B cell (primary cell): ENCODE measurements around the gene GJA9. TPM values are rescaled to one million over a fixed set of nuclear protein-coding genes. Genes with fewer than 3 reads are reported as not detected.

ENCODE experiments used
- ATAC-seq: fragments of 200-7000 bp; cut with Tn5 transposase; one replicate; pipeline ENCODE4 v1.10.0; 2021; ENCODE audit warnings: low read depth, mild to moderate bottlenecking, moderate number of reproducible peaks, moderate library complexity
- CTCF ChIA-PET: fragments of 350-600 bp; sonication (Branson Sonifier 250); formaldehyde crosslinking; loops from one replicate; lab custom pipeline; 2021; ENCODE audit warnings: antibody characterized with exemption, inconsistent platforms; lab: Charles Lee
- POLR2A ChIA-PET: fragments of 350-600 bp; sonication (Branson Sonifier 250); formaldehyde crosslinking; loops from one replicate; lab custom pipeline; 2021; ENCODE audit warnings: antibody characterized with exemption; lab: Charles Lee
- DNase-seq: peaks from one replicate; pipeline ENCODE4 v3.0.0; 2013
- H2AFZ ChIP-seq: 2 replicates; pipeline ENCODE4 v1.6.1; 2012; ENCODE audit warnings: mild to moderate bottlenecking, low read depth, low read length; ENCODE audit not compliant: insufficient read depth, poor library complexity, severe bottlenecking
- H3K27ac ChIP-seq, 2 donors: 1 replicate in 1 of 2; 2 replicates in 1 of 2; pipeline ENCODE4 v1.5.1; 2012 to 2013; ENCODE audit warnings: low read length in 2 of 2, mild to moderate bottlenecking in 2 of 2, moderate library complexity in 1 of 2
- H3K27me3 ChIP-seq, 4 experiments: fragments of 200-600 bp in 1 of 4; sonication (generic) in 1 of 4; replicated peaks in 1 of 4; 1 replicate in 2 of 4; 2 replicates in 2 of 4; pipeline versions ENCODE4 v1.6.1 to v1.7.0; 2013 to 2016; ENCODE audit warnings: low read length in 3 of 4, mild to moderate bottlenecking in 2 of 4, mixed read lengths in 1 of 4, moderate library complexity in 1 of 4; ENCODE audit not compliant: insufficient read depth in 4 of 4, control insufficient read depth in 3 of 4; ENCODE audit errors: control extremely low read depth in 1 of 4
- H3K36me3 ChIP-seq, 2 experiments: replicated peaks in 1 of 2; 1 replicate in 1 of 2; 2 replicates in 1 of 2; pipeline versions ENCODE4 v1.6.1 to v1.7.1; 2013; ENCODE audit warnings: low read length in 1 of 2; ENCODE audit not compliant: insufficient read depth in 2 of 2, control insufficient read depth in 1 of 2; ENCODE audit errors: control extremely low read depth in 1 of 2, extremely low read depth in 1 of 2
- H3K4me1 ChIP-seq, 2 donors: fragments of 200-600 bp in 1 of 2; sonication (generic) in 1 of 2; 1 replicate in 1 of 2; 2 replicates in 1 of 2; pipeline versions ENCODE4 v1.5.1 to v1.6.1; 2013 to 2017; ENCODE audit warnings: low read length in 2 of 2; ENCODE audit not compliant: control insufficient read depth in 2 of 2, insufficient read depth in 2 of 2
- H3K4me2 ChIP-seq: replicated peaks from 2 replicates; pipeline ENCODE3; 2012; ENCODE audit warnings: mild to moderate bottlenecking, low read depth, low read length; ENCODE audit not compliant: poor library complexity, severe bottlenecking
- H3K4me3 ChIP-seq, 5 experiments: fragments of 200-600 bp in 1 of 5; sonication (generic) in 1 of 5; 1 replicate in 3 of 5; 2 replicates in 2 of 5; pipeline versions ENCODE4 v1.5.1 to v1.7.0; 2011 to 2016; ENCODE audit warnings: low read length in 4 of 5, mild to moderate bottlenecking in 4 of 5, low read depth in 2 of 5, control low read depth in 1 of 5, moderate library complexity in 1 of 5; ENCODE audit not compliant: insufficient read depth in 1 of 5; ENCODE audit errors: control extremely low read depth in 1 of 5, extremely low read depth in 1 of 5
- H3K79me2 ChIP-seq: fragments of 200-600 bp; sonication (generic); one replicate; pipeline ENCODE4 v1.6.0; 2016; ENCODE audit warnings: low read length; ENCODE audit not compliant: control insufficient read depth, insufficient read depth
- H3K9ac ChIP-seq: fragments of 200-600 bp; sonication (generic); 2 replicates; pipeline ENCODE4 v1.6.1; 2017; ENCODE audit warnings: mild to moderate bottlenecking, low read length, moderate library complexity
- H3K9me3 ChIP-seq, 3 donors: one replicate each; pipeline versions ENCODE4 v1.6.1 to v1.7.1; 2013; ENCODE audit warnings: low read length in 2 of 3; ENCODE audit not compliant: control insufficient read depth in 2 of 3, insufficient read depth in 1 of 3; ENCODE audit errors: control extremely low read depth in 1 of 3
- H4K20me1 ChIP-seq: 2 replicates; pipeline ENCODE4 v1.6.0; 2012; ENCODE audit warnings: mild to moderate bottlenecking, low read length; ENCODE audit not compliant: insufficient read depth, control insufficient read depth, poor library complexity, severe bottlenecking
- H3K27ac Mint-ChIP-seq: one replicate; pipeline ENCODE4 v1.8.0; 2021; ENCODE audit warnings: mixed read lengths
- H3K27me3 Mint-ChIP-seq: one replicate; pipeline ENCODE4 v1.8.0; 2021; ENCODE audit warnings: mixed read lengths
- H3K4me1 Mint-ChIP-seq: one replicate; pipeline ENCODE4 v1.8.0; 2021; ENCODE audit warnings: mixed read lengths
- H3K4me3 Mint-ChIP-seq: one replicate; pipeline ENCODE4 v1.8.0; 2021; ENCODE audit warnings: mixed read lengths
- H3K9me3 Mint-ChIP-seq: one replicate; pipeline ENCODE4 v1.8.0; 2022; ENCODE audit warnings: mixed read lengths; ENCODE audit not compliant: insufficient read depth
- CTCF ChIP-seq: fragments of 200-600 bp; IDR thresholded peaks from one replicate; pipeline ENCODE4 v1.8.0; 2022; ENCODE audit warnings: antibody characterized with exemption, mild to moderate bottlenecking
- EZH2 ChIP-seq: IDR thresholded peaks from 2 replicates; pipeline ENCODE4 v1.6.1; 2012; ENCODE audit warnings: borderline replicate concordance, low read depth, mild to moderate bottlenecking, moderate library complexity, low read length; ENCODE audit not compliant: insufficient read depth, poor library complexity, severe bottlenecking
- WGBS: methylation state at CpG from one replicate; pipeline ENCODE4 v1.1.5; 2013; ENCODE audit warnings: missing lambda C conversion rate; ENCODE audit not compliant: insufficient coverage; 5-methylcytosine and 5-hydroxymethylcytosine counted together
- intact Hi-C: fragments of 100-400 bp; cut with micrococcal nuclease; formaldehyde crosslinking; loops from one replicate; pipeline ENCODE4 v1.10.0; 2022
- polyA plus RNA-seq: library from polyadenylated mRNA; depleted of rRNA; stranded (reverse); fragments of >200 nt; gene quantifications from 2 replicates; pipeline ENCODE4 v1.2.3, GENCODE V29; 2012
- small RNA-seq: library from RNA; depleted of rRNA; stranded (forward); fragments of <200 nt; gene quantifications from one replicate; pipeline ENCODE3, GENCODE V24; 2012; ENCODE audit warnings: low replicate concordance, low read depth; ENCODE audit not compliant: insufficient read length
- total RNA-seq, 2 donors: library from RNA; stranded (reverse); fragments of 120-200 nt in 1 of 2; gene quantifications; 1 replicate in 1 of 2; 2 replicates in 1 of 2; pipeline versions ENCODE4 v1.2.3 to v1.2.4, GENCODE V29; 2013 to 2022

GJA9 gene
- total and polyA plus RNA-seq, 2 donors (not counting 1 experiment from before 2014, with no cell fraction given) = not detected

- Histone ChIP-seq H2AFZ (no peak overlapping the region), H3K36me3 (no peaks in the 10 kb centered on the region), H3K4me2 (no peak overlapping the region), H4K20me1 (no peaks in the 10 kb centered on the region), H3K27ac (no peak overlapping the region), H3K4me3 (no peak overlapping the region), H3K27me3 (peaks cover 0 to 26% (median 9%) of the 10 kb centered on the region in 4 experiments), H3K9me3 (no peaks in the 10 kb centered on the region), H3K79me2 (no peaks in the 10 kb centered on the region), H3K9ac (no peak overlapping the region), H3K4me1 (no peaks in the 10 kb centered on the region)
- DNase-seq (no peak), ATAC-seq (no peak)
- TF ChIP-seq EZH2 (no peak), CTCF (no peak)
- H3K4me3 Mint-ChIP-seq = no peak overlapping the region
- POLR2A ChIA-PET = no interaction called here
- H3K27me3 Mint-ChIP-seq = peaks cover 44% of the 10 kb centered on the region
- CTCF ChIA-PET = interaction anchor here (1.1 kb wide), 1 partner anchor 8 kb away, joined by 3 read pairs; no protein-coding TSS in a partner anchor
- intact Hi-C loops = no loop called here
- no peaks in the 10 kb centered on the region for H3K4me1 Mint-ChIP-seq
- no peak overlapping the region for H3K27ac Mint-ChIP-seq
- no peaks in the 10 kb centered on the region for H3K9me3 Mint-ChIP-seq
Measured at GRCh38 chr1:38826886-38827285, 54.5 kb downstream of the GJA9 start.

- Histone ChIP-seq H3K27me3 (peaks cover 0 to 26% (median 6%) of the 10 kb centered on the region in 4 experiments), H3K9me3 (no peaks in the 10 kb centered on the region), H3K36me3 (no peaks in the 10 kb centered on the region), H4K20me1 (no peaks in the 10 kb centered on the region), H3K4me1 (no peaks in the 10 kb centered on the region), H3K9ac (no peak overlapping the region), H3K4me2 (no peak overlapping the region), H3K79me2 (no peaks in the 10 kb centered on the region), H3K4me3 (no peak overlapping the region), H3K27ac (no peak overlapping the region), H2AFZ (no peak overlapping the region)
- no CpG with 5 or more reads among the region's 3 CpGs for WGBS
- POLR2A ChIA-PET = no interaction called here
- TF ChIP-seq CTCF (no peak), EZH2 (no peak)
- Mint-ChIP-seq H3K9me3 (no peaks in the 10 kb centered on the region), H3K27me3 (peaks cover 50% of the 10 kb centered on the region), H3K4me1 (no peaks in the 10 kb centered on the region), H3K4me3 (no peak overlapping the region), H3K27ac (no peak overlapping the region)
- ATAC-seq (no peak), DNase-seq (no peak)
- CTCF ChIA-PET = no interaction called here
- intact Hi-C loops = no loop called here
Measured at GRCh38 chr1:38826262-38826661, 55.1 kb downstream of the GJA9 start.

Small RNAs within 50 kb of the gene (small RNA-seq; reads per million reads assigned to genes)
- gene GJA9-MYCBP (not detected), gene RNU6-605P (not detected)

Other genes with a start within 250 kb of the GJA9 start
- gene RRAGC, start 21.8 kb downstream of the GJA9 start, total RNA-seq = 37.6 and 39.3 TPM in 2 replicates
- 11.4 and 18.2 TPM in 2 replicates for gene RRAGC, start 21.8 kb downstream of the GJA9 start, polyA plus RNA-seq
- gene MYCBP, start 8.2 kb downstream of the GJA9 start, total RNA-seq = 7.8 and 8.9 TPM in 2 replicates
- gene MYCBP, start 8.2 kb downstream of the GJA9 start, polyA plus RNA-seq = 2.7 and 3.1 TPM in 2 replicates
- not detected in 2 replicates for gene RHBDL2, start 60.2 kb upstream of the GJA9 start, total RNA-seq
- gene RHBDL2, start 60.2 kb upstream of the GJA9 start, polyA plus RNA-seq = not detected in 2 replicates
- gene AKIRIN1, start 109.7 kb upstream of the GJA9 start, total RNA-seq = 59.7 and 61.9 TPM in 2 replicates
- 36.5 and 61.4 TPM in 2 replicates for gene AKIRIN1, start 109.7 kb upstream of the GJA9 start, polyA plus RNA-seq
- gene NDUFS5, start 144.8 kb upstream of the GJA9 start, total RNA-seq = 47.2 and 55.8 TPM in 2 replicates
- gene NDUFS5, start 144.8 kb upstream of the GJA9 start, polyA plus RNA-seq = 85.5 and 303 TPM in 2 replicates